Activated naive CD4-positive, alpha-beta T cell treated with anti-CD3 and anti-CD28 coated beads, Interleukin-2, amount 50 U/mL, for 24 hours (primary cell): ENCODE results near the gene NKX3-2.

Experiments
- H3K27ac Mint-ChIP-seq: one replicate; pipeline ENCODE4 v1.8.0; 2021; ENCODE audit warnings: mild to moderate bottlenecking, mixed read lengths
- H3K27me3 Mint-ChIP-seq: one replicate; pipeline ENCODE4 v1.8.0; 2021; ENCODE audit warnings: mixed read lengths
- H3K36me3 Mint-ChIP-seq: one replicate; pipeline ENCODE4 v1.8.0; 2021; ENCODE audit warnings: mixed read lengths
- H3K4me1 Mint-ChIP-seq: one replicate; pipeline ENCODE4 v1.8.0; 2021; ENCODE audit warnings: mixed read lengths
- H3K4me3 Mint-ChIP-seq: one replicate; pipeline ENCODE4 v1.8.0; 2021; ENCODE audit warnings: mild to moderate bottlenecking, mixed read lengths
- H3K9me3 Mint-ChIP-seq: one replicate; pipeline ENCODE4 v1.8.0; 2021; ENCODE audit warnings: mixed read lengths

Gene NKX3-2

DNA sequence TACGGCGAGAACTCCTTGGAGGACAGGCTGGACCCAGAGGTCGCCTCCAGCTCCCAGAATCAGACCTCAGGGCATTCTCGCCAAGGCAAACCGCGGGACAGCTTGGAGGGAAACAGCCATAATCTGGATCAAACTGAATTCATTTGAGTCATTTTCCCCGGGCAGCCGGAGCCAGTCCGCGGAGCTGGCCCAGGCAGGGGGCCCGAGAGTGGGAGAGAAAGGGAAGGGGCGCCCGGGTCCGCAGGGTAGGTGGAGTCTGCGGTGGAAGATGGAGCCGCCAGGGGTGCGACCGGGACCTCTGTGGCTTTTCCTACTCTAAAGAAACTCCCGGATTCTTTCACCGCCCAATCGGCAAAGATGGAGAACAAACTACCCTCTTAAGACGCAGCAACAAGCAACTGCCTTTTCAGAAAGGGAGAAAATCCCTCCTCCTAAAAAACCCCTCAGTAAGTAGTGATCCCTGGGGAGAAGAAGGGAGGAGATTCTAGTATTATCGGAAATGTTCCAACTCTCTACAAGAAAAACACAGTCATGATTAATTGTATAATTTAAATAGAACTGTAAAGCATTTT, 5.2 kb downstream of the NKX3-2 start:
- peaks cover 65% of the 10 kb centered on the region for H3K27me3 Mint-ChIP-seq
- peaks cover 4% of the 10 kb centered on the region for H3K36me3 Mint-ChIP-seq
- H3K4me1 Mint-ChIP-seq: peaks cover 29% of the 10 kb centered on the region
- H3K27ac Mint-ChIP-seq: no peak overlapping the region
- H3K4me3 Mint-ChIP-seq: no peak overlapping the region
- H3K9me3 Mint-ChIP-seq: peaks cover 14% of the 10 kb centered on the region

DNA sequence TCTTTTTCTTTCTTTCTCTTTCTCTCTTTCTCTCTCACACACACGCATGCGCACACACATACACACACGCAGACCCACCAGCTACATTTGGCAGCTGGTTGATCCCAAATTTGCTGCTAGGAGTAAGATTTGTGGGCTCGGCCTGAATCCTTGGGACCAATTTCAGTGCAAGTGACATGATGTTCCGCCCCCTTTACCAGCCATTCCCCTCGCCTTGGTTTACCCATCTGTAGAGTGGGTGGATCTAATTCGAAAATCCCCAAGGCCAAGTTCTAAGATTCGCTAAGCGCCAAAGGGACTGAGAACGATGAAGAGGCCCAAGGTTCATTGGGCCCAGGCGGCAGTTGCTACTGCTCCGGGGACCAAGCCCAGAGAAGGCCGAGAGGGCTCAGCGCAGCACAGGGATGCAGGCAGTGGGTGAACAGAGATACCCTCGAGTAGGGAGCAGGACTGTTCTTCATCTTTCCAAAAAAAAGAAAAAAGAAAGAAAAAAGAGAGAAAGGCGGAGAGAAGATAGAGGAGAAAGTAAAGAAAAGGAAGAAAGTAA, 5.8 kb downstream of the NKX3-2 start:
- Mint-ChIP-seq H3K4me1 (peaks cover 28% of the 10 kb centered on the region), H3K9me3 (peaks cover 14% of the 10 kb centered on the region), H3K4me3 (peak overlapping the region; percentile 54), H3K36me3 (peaks cover 4% of the 10 kb centered on the region), H3K27me3 (peaks cover 70% of the 10 kb centered on the region), H3K27ac (peak overlapping the region; percentile 83)

DNA sequence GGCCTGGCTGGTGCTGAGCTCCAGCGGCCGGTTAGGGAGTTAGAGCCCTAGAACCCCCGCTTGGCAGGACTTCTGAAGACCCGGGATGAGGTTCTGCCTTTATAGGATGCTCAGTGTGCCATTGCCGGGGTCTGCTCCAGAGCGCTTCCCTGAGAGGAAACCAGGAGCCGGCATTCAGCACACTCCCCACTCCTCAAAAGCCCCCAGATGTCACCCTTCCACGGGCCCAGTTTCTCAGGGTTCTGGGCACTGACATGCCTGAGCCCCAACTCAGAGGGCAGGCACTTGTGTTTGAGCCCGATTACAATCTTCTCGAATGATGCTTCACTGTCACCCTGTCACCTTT, 6.5 kb downstream of the NKX3-2 start:
- Mint-ChIP-seq H3K9me3 (peaks cover 14% of the 10 kb centered on the region), H3K4me1 (peaks cover 24% of the 10 kb centered on the region), H3K4me3 (no peak overlapping the region), H3K27ac (no peak overlapping the region), H3K36me3 (peaks cover 4% of the 10 kb centered on the region), H3K27me3 (peaks cover 69% of the 10 kb centered on the region)

DNA sequence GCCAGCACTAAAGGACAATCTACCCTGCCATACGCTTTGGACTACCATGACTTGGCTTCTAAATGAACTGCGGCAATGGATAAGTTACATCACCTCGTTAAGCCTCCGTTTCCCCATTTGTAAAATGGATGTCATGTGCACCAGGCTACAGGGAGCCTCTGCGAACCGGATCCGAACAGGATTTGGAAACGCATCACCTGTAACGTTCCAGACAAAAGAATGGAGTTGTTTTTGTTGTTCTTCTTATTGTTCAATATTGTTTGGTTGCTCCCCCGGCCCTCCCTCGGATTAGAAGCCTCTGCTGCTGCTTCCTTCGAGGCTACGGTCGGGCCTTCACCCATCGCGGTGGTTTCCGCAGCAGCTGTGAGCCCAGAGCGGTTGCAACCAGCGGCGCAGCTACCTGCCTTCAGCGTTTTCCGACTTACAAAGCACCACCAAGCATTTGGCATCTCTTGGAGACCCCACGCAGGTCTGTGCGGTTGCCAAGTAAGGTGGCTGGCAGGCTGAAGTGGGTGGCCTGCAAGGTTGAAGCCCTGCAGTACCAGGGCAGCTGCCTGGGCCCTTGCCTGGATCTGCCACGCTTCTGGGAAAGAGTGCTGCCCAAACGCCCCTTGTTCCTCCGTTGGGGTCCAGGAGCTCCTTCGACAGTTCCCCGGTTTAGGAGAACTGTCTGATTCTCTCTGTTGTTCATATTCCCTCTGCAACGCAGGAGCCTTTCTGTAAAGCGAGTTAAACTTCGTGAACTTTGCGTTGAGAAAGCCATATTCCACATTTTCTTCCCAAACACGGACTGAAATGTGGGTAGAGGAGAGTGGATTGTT, 7.1 kb downstream of the NKX3-2 start:
- Mint-ChIP-seq H3K4me3 (no peak overlapping the region), H3K27ac (peak overlapping the region; percentile 59), H3K9me3 (peaks cover 14% of the 10 kb centered on the region), H3K36me3 (peaks cover 4% of the 10 kb centered on the region), H3K4me1 (peaks cover 21% of the 10 kb centered on the region), H3K27me3 (peaks cover 72% of the 10 kb centered on the region)

DNA sequence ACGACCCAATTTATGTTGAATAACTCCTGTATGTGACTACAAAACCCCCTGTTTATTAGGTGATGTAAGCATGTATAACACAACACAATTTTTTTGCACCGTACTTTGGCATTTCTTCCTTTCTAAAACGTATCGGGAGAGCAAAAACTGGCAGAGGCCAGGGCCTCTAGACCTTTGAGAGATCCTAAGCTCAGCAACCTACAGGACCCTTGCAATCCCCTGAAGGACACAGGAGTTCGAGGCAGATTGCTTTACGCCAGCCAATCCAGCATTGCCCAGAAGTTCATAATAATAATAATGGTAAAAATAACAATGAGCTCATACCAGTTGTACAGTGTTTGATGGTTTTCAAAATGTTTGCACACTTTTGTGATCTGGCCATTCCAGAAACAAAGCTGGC, 7.7 kb downstream of the NKX3-2 start:
- Mint-ChIP-seq H3K9me3 (peaks cover 14% of the 10 kb centered on the region), H3K4me3 (no peak overlapping the region), H3K27ac (peak overlapping the region; percentile 80), H3K27me3 (peaks cover 75% of the 10 kb centered on the region), H3K36me3 (peaks cover 4% of the 10 kb centered on the region), H3K4me1 (peaks cover 21% of the 10 kb centered on the region)

DNA sequence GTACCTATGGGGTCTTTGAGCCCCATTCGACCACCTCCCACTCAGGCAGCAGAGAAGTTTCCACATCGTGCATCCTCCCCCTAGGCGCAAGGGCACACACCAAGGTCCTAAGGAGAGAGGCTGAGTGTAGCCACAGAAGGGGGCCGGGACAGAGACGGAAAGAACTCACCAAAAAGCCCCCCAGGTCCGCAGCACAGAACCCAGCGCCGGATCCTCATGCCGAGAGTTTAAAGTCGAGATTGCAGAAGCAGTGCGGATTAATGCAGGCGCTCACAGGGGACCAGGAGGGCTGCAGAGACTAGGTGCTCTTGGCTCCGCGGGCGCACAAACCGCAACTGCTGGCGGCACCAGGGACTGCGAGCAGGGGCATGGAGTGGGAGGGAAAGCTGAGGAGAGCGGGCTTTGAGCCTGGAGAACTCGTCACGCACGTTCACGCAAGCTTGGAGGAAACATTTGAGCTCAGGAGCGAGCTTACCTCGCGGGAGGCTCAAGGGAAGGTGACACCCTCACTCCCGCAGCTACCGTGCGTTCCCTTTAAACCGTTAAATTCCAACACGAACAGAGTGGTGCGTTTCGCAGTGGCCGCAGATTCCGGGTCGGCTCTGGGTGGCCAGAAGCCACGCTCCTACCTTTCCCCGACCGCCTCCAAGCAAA, 8.5 kb downstream of the NKX3-2 start:
- Mint-ChIP-seq H3K36me3 (peaks cover 5% of the 10 kb centered on the region), H3K27ac (peak overlapping the region; percentile 18), H3K4me1 (peaks cover 26% of the 10 kb centered on the region), H3K4me3 (no peak overlapping the region), H3K27me3 (peaks cover 74% of the 10 kb centered on the region), H3K9me3 (peaks cover 14% of the 10 kb centered on the region)

DNA sequence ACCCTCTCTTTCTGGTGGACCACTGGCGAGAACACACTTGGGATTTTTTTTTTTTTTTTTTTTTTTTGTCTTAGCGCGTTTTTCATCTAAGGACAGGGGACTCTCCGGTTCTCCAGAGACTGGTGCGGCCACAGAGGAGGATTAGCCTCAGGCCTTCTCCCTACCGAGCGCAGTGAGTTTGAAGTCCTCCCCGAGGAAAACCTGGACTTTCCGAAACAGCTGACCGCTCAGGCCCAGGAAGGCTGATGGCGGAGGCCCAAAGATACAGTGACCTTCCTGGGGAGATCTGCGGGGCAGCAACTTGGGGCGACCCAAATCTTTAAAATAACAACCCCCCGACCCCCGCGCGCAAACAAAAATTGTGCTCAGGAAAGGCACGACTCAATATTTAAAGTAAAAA, 9.2 kb downstream of the NKX3-2 start:
- peaks cover 23% of the 10 kb centered on the region for H3K4me1 Mint-ChIP-seq
- peaks cover 78% of the 10 kb centered on the region for H3K27me3 Mint-ChIP-seq
- H3K36me3 Mint-ChIP-seq: peaks cover 6% of the 10 kb centered on the region
- no peak overlapping the region for H3K4me3 Mint-ChIP-seq
- peaks cover 14% of the 10 kb centered on the region for H3K9me3 Mint-ChIP-seq
- H3K27ac Mint-ChIP-seq: no peak overlapping the region

DNA sequence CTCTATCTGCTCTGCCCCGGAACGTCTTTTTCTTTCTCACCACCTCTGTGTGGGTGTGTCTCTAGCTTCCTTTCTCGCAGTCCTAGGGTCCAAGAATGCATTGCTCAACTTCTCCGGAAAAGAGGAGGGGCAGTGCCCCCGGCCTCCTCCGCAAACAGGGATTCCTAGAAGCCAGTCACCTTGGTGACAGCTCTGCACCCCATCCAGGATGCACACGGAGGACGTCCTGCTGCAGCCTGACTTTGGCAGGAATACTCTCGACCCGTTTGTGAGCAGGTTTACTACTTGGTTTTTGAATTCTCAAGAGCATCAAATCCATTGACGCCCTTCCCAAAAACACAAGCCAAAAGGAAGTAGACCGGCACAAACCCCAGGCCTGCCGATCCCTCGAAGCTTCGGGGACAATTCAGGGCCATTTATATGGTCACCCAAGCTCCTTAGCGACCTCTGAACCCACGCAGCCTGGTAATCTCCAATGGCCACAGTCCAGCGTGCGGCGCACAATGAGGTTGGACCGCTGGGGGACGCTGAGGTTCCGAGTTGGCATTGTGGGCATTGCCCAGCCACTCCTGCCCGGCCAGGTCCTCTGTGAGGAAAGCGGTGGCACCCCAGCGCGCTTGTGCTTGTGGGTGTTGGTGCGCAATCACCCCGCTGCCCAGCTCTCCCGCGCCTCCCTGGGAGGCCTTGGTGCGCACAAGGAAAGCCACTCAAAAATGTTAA, 9.8 kb downstream of the NKX3-2 start:
- H3K4me3 Mint-ChIP-seq: no peak overlapping the region
- H3K9me3 Mint-ChIP-seq: peaks cover 14% of the 10 kb centered on the region
- H3K36me3 Mint-ChIP-seq: peaks cover 6% of the 10 kb centered on the region
- peaks cover 79% of the 10 kb centered on the region for H3K27me3 Mint-ChIP-seq
- H3K27ac Mint-ChIP-seq: no peak overlapping the region
- peaks cover 20% of the 10 kb centered on the region for H3K4me1 Mint-ChIP-seq

DNA sequence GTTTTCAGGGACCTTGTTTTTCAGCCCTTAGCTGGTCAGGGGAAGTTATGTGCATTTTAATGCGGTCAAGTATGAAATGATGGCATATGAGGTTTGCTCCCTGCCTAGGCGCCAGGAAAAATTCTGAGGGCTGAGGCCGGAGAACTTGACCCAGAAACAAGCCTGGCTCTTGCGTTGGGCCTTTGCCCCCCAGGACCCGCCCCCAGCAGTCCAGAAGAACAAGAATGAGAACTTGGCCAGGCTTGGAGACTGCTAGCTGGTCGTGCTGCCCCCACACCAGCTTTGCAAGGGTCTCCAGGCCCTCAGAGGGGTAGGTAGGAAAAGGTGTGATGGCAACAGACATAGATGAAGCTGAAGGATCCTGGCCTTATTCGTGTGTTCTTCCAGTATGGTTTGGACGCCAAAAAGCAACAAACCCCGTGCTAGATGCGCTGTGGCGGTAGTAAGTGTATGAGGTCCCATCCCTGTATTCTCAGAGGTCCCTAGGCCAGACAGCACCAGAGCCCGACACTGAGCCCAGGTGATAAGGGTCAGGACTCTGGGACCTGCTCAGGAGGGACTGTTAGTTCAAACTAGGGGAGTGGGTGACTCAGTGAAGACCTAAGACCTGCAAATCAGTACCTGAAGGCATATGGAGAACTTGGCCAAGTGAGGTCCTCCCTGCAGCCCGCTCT, 10.5 kb downstream of the NKX3-2 start:
- H3K4me3 Mint-ChIP-seq: no peak overlapping the region

DNA sequence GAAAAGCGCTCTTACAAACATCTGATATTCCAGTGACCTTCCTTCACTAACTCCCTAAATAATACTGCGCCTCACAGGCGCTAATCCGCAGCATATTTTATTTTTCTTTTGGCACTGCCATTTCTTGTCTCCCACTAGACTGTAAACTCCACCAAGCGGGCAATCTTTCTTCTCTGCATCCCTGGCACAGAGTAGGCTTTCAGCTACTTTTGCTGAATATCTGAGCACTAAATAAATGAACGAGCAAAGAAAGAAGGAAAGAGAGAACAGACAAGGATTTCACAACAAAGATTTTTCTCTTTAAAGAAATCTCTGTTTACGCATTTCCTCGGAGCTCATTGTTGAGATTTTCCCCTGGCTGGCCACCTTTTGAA, 12.7 kb downstream of the NKX3-2 start:
- peaks cover 4% of the 10 kb centered on the region for H3K36me3 Mint-ChIP-seq
- H3K27me3 Mint-ChIP-seq: peaks cover 74% of the 10 kb centered on the region
- H3K4me1 Mint-ChIP-seq: peaks cover 26% of the 10 kb centered on the region
- H3K4me3 Mint-ChIP-seq: no peak overlapping the region
- H3K27ac Mint-ChIP-seq: no peak overlapping the region
- H3K9me3 Mint-ChIP-seq: peaks cover 2% of the 10 kb centered on the region

More for the DNA sequence above, 10.5 kb downstream of the NKX3-2 start:
- Mint-ChIP-seq H3K27ac (no peak overlapping the region), H3K36me3 (peaks cover 7% of the 10 kb centered on the region), H3K27me3 (peaks cover 78% of the 10 kb centered on the region), H3K4me1 (peaks cover 22% of the 10 kb centered on the region), H3K9me3 (peaks cover 14% of the 10 kb centered on the region)

DNA sequence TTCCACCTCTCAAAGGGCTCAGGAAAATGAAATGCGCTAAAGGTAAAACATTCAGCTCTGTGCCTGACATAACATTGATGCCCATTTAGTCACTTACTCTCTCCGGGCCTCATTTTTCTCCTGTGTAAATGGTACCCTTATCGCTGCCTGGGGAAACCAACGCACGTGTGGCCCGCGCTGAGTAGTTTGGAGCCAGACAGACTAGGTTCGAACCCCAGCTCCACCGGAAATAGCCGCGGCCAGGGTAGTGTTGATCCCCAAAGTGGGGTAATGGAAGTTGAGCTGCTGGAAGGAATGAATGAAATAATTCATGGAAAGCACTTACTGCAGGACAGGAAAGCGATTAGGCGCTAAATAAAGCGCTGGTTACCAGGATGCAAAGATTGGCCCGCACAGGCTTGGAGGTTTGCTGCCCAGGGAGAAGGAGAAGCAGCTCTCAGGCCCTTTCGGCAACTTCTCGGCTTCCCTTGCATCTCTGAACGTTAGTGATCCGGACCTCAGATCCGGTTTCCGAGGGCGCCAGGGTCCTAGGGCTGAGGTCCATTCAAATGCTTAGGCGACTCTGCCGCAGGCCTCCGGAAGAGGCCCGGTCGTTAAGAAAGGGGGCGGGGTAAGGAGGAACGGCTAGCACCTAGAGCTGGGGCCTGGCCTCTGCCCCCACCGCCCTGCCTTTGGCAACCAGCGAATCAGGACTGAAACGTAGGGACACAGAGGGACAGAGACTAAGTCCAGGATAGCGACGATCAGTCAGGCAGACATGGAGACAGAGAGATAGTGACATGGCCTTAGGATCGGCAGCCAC, 13.3 kb downstream of the NKX3-2 start:
- Mint-ChIP-seq H3K36me3 (peaks cover 4% of the 10 kb centered on the region), H3K4me1 (peaks cover 26% of the 10 kb centered on the region), H3K27me3 (peaks cover 72% of the 10 kb centered on the region), H3K9me3 (no peaks in the 10 kb centered on the region), H3K4me3 (peak overlapping the region; percentile 36), H3K27ac (no peak overlapping the region)

DNA sequence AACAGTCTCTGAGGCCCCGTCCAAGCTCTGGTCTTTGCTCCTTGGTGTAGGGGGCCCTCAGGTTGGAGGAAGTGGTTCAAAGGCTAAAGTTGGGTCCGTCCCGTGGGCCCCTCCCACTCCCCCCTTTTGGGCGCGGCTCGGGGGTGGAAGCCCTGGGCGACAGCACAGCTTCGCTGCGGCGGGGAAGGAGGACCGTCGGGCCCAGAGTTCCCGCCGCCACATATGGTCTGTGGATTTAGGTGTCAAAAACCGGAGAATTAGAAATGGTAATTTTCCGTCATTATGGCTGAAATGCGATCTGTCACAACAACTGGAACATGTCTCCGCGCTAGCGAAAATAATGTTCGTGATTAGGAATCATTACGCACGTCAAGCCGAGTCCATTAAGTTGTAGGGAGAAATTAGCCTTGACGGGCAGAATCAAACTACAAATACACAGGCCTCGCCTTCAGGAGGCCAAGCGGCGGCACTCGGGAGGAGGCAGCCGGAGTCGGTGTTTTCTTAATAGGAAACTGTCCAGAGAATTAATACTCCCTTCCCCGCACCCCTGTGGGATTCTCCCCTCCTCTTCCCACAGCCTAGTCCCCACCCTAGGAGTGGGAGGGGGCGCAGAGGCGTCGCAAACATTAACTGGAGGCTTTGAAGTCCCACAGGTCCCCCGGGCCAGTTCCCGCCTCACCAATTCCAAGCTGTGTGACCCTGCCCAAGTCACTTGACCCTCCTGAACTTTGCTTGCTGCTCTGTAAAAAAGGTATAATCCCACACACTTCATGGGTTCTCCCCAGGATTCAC, 15.0 kb downstream of the NKX3-2 start:
- Mint-ChIP-seq H3K27ac (no peak overlapping the region), H3K4me1 (peaks cover 26% of the 10 kb centered on the region), H3K27me3 (peaks cover 73% of the 10 kb centered on the region), H3K36me3 (peaks cover 4% of the 10 kb centered on the region), H3K9me3 (no peaks in the 10 kb centered on the region), H3K4me3 (peak overlapping the region; percentile 44)

DNA sequence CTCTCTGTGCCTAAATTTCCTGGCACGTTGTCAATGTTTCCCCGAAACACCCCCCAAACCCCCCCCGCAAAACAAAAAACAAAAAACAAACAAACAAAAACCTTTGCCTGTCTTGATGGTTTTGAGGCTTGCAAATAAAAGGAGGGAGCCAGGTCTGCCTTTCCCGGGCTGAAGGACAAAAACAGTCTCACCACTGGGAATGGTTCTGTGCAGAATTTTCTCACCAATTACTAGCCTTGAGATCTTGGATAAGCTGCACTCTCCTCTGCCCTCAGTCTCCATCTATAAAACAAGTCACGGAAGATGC, 15.5 kb downstream of the NKX3-2 start:
- peak overlapping the region; percentile 44 for H3K4me3 Mint-ChIP-seq
- H3K9me3 Mint-ChIP-seq: no peaks in the 10 kb centered on the region
- H3K36me3 Mint-ChIP-seq: peaks cover 4% of the 10 kb centered on the region
- H3K27me3 Mint-ChIP-seq: peaks cover 72% of the 10 kb centered on the region
- H3K4me1 Mint-ChIP-seq: peaks cover 26% of the 10 kb centered on the region
- no peak overlapping the region for H3K27ac Mint-ChIP-seq
